HepG2 (cell line): ENCODE measurements around the gene KPNA3. TPM values are rescaled to one million over a fixed set of nuclear protein-coding genes. Genes with fewer than 3 reads are reported as not detected.

Experiments
- ATF2 ChIP-seq: sonication (generic); formaldehyde crosslinking; IDR thresholded peaks from 2 replicates; pipeline ENCODE4 v1.4.0; 2020; ENCODE audit warnings: missing genetic modification reagents
- ATF4 ChIP-seq, 2 experiments: fragments of 450-650 bp in 1 of 2; sonication (generic) in 1 of 2; formaldehyde crosslinking; IDR thresholded peaks; 2 replicates each; pipeline versions ENCODE4 v1.5.0 to v1.8.0; 2020 to 2022; ENCODE audit warnings: mild to moderate bottlenecking in 1 of 2, missing genetic modification reagents in 1 of 2
- BATF2 ChIP-seq: sonication (generic); formaldehyde crosslinking; IDR thresholded peaks from 2 replicates; pipeline ENCODE4 v1.8.0; 2022; ENCODE audit warnings: mild to moderate bottlenecking, missing genetic modification reagents, moderate library complexity
- CEBPG ChIP-seq: IDR thresholded peaks from 2 replicates; pipeline ENCODE4 v1.6.1; 2016
- ELF4 ChIP-seq: sonication (generic); formaldehyde crosslinking; IDR thresholded peaks from 2 replicates; pipeline ENCODE4 v1.5.0; 2020; ENCODE audit warnings: missing genetic modification reagents, mild to moderate bottlenecking, moderate library complexity, borderline replicate concordance
- FOXA3 ChIP-seq: IDR thresholded peaks from 2 replicates; pipeline ENCODE4 v1.6.1; 2016; ENCODE audit warnings: missing genetic modification reagents, missing compliant biosample characterization
- FOXJ3 ChIP-seq: sonication (generic); formaldehyde crosslinking; IDR thresholded peaks from 2 replicates; pipeline ENCODE4 v1.4.0; 2020; ENCODE audit warnings: missing genetic modification reagents, mild to moderate bottlenecking, borderline replicate concordance
- GATAD2A ChIP-seq: IDR thresholded peaks from 2 replicates; pipeline ENCODE4 v1.6.1; 2016
- HNRNPLL ChIP-seq: fragments of 200-400 bp; formaldehyde crosslinking; IDR thresholded peaks from 2 replicates; pipeline ENCODE4 v1.6.1; 2017; ENCODE audit warnings: mild to moderate bottlenecking, low read depth, low read length; ENCODE audit not compliant: poor library complexity, severe bottlenecking
- HOXD1 ChIP-seq: sonication (generic); formaldehyde crosslinking; IDR thresholded peaks from 2 replicates; pipeline ENCODE4 v1.5.0; 2020; ENCODE audit warnings: missing genetic modification reagents
- JUN ChIP-seq: sonication (generic); formaldehyde crosslinking; IDR thresholded peaks from 2 replicates; pipeline ENCODE4 v1.4.0; 2020; ENCODE audit warnings: mild to moderate bottlenecking, missing genetic modification reagents
- KAT8 ChIP-seq: IDR thresholded peaks from 2 replicates; pipeline ENCODE4 v1.6.1; 2016; ENCODE audit warnings: missing genetic modification reagents, missing compliant biosample characterization
- MIER3 ChIP-seq: IDR thresholded peaks from 2 replicates; pipeline ENCODE4 v1.6.1; 2016; ENCODE audit warnings: missing compliant biosample characterization, borderline replicate concordance
- NPAS2 ChIP-seq: sonication (generic); formaldehyde crosslinking; IDR thresholded peaks from 2 replicates; pipeline ENCODE4 v1.8.0; 2022; ENCODE audit warnings: mild to moderate bottlenecking, missing genetic modification reagents, borderline replicate concordance
- RFX5 ChIP-seq: IDR thresholded peaks from 2 replicates; pipeline ENCODE4 v1.6.1; 2011; ENCODE audit warnings: low read depth, low read length, improper control_type of control experiment
- ZBTB39 ChIP-seq: sonication (generic); formaldehyde crosslinking; IDR thresholded peaks from 2 replicates; pipeline ENCODE4 v1.5.0; 2020; ENCODE audit warnings: missing genetic modification reagents
- ZMYM3 ChIP-seq: sonication (generic); formaldehyde crosslinking; IDR thresholded peaks from 2 replicates; pipeline ENCODE4 v1.5.1; 2020; ENCODE audit warnings: mild to moderate bottlenecking, missing genetic modification reagents
- ZMYM4 ChIP-seq: sonication (generic); formaldehyde crosslinking; IDR thresholded peaks from 2 replicates; pipeline ENCODE4 v1.8.1; 2023; ENCODE audit warnings: mild to moderate bottlenecking, missing genetic modification reagents
- ZNF160 ChIP-seq: sonication (generic); formaldehyde crosslinking; IDR thresholded peaks from 2 replicates; pipeline ENCODE4 v1.8.0; 2022; ENCODE audit warnings: mild to moderate bottlenecking, inconsistent platforms, missing genetic modification reagents
- ZNF337 ChIP-seq: sonication (generic); formaldehyde crosslinking; IDR thresholded peaks from 2 replicates; pipeline ENCODE4 v1.5.1; 2020; ENCODE audit warnings: missing genetic modification reagents, low read depth, mild to moderate bottlenecking, borderline replicate concordance
- ZNF343 ChIP-seq: sonication (generic); formaldehyde crosslinking; IDR thresholded peaks from 2 replicates; pipeline ENCODE4 v1.4.0; 2020; ENCODE audit warnings: mild to moderate bottlenecking, missing genetic modification reagents
- ZNF350 ChIP-seq: sonication (generic); formaldehyde crosslinking; IDR thresholded peaks from 2 replicates; pipeline ENCODE4 v1.4.0; 2020; ENCODE audit warnings: mild to moderate bottlenecking, low read depth, missing genetic modification reagents, borderline replicate concordance
- ZNF510 ChIP-seq: sonication (generic); formaldehyde crosslinking; IDR thresholded peaks from 2 replicates; pipeline ENCODE4 v1.4.0; 2020; ENCODE audit warnings: low read depth, mild to moderate bottlenecking, missing genetic modification reagents
- ZNF775 ChIP-seq: sonication (generic); formaldehyde crosslinking; IDR thresholded peaks from 2 replicates; pipeline ENCODE4 v1.4.0; 2020; ENCODE audit warnings: missing genetic modification reagents, mild to moderate bottlenecking, moderate library complexity, borderline replicate concordance
- ZNF788 ChIP-seq: sonication (generic); formaldehyde crosslinking; IDR thresholded peaks from 2 replicates; pipeline ENCODE4 v1.5.0; 2020; ENCODE audit warnings: mild to moderate bottlenecking, missing genetic modification reagents, borderline replicate concordance
- ZSCAN5A ChIP-seq: sonication (generic); formaldehyde crosslinking; IDR thresholded peaks from 2 replicates; pipeline ENCODE4 v1.8.0; 2022; ENCODE audit warnings: mild to moderate bottlenecking, missing genetic modification reagents, borderline replicate concordance
- polyA plus RNA-seq, 8 experiments: library from polyadenylated mRNA; depleted of rRNA in 3 of 8; stranded (reverse) in 7 of 8; unstranded in 1 of 8; fragments of >200 nt; fragmentation: Illumina TruSeq in 4 of 8; extraction: Trizol in 4 of 8; gene quantifications; 2 replicates each; pipeline versions ENCODE4 v1.2.1 to v1.2.3, GENCODE V29; 2011 to 2016; ENCODE audit warnings: low read depth in 4 of 8, missing spikeins in 1 of 8, mixed read lengths in 1 of 8; ENCODE audit not compliant: insufficient read depth in 1 of 8
- total RNA-seq, 5 experiments: library from RNA; depleted of rRNA; stranded (reverse); fragments of >200 nt; fragmentation: Illumina TruSeq; extraction: Trizol; gene quantifications; 2 replicates each; pipeline ENCODE4 v1.2.3, GENCODE V29; 2016; ENCODE audit warnings: low read depth in 1 of 5

KPNA3 gene
- total and polyA plus RNA-seq, 2 of the 13 experiments (the other 11 are each of a cell fraction or from before 2014, with no cell fraction given), result 13.0 to 28.9 TPM

GRCh38 chr13:49740870-49741269, 51.6 kb downstream of the KPNA3 start (continued):
- TF ChIP-seq ZNF788 (no peak), MIER3 (no peak), GATAD2A (peak; percentile 75), ATF2 (CRISPR knock-in tag) (0 out of 2 replicates have a peak, but pooled peaks have one; percentile 22), ZBTB39 (CRISPR knock-in tag) (no peak), RFX5 (no peak), KAT8 (CRISPR knock-in tag) (peak; percentile 15; the same call in 1 of the 2 replicates), FOXA3 (peak; percentile 56), JUN (CRISPR knock-in tag) (no peak), ZSCAN5A (CRISPR knock-in tag) (no peak), HOXD1 (peak; percentile 49), ZNF337 (CRISPR knock-in tag) (no peak), ZMYM4 (CRISPR knock-in tag) (no peak), BATF2 (CRISPR knock-in tag) (no peak), HNRNPLL (no peak), ZNF160 (CRISPR knock-in tag) (no peak), FOXJ3 (peak; percentile 47; the same call in 1 of the 2 replicates), ZNF343 (no peak), ELF4 (no peak), CEBPG (CRISPR knock-in tag) (peak; percentile 76), ZNF775 (no peak), NPAS2 (CRISPR knock-in tag) (no peak), ZNF350 (CRISPR knock-in tag) (no peak), ZMYM3 (CRISPR knock-in tag) (no peak), ZNF510 (CRISPR knock-in tag) (no peak), ATF4 (CRISPR knock-in tag; IDR thresholded peaks at IDR 0.05) (peak in 1 of 2 experiments; percentile 76; a peak in 2 of 4 replicates)
